ENCODE data around the gene PLEKHA7.

Gene PLEKHA7

DNA sequence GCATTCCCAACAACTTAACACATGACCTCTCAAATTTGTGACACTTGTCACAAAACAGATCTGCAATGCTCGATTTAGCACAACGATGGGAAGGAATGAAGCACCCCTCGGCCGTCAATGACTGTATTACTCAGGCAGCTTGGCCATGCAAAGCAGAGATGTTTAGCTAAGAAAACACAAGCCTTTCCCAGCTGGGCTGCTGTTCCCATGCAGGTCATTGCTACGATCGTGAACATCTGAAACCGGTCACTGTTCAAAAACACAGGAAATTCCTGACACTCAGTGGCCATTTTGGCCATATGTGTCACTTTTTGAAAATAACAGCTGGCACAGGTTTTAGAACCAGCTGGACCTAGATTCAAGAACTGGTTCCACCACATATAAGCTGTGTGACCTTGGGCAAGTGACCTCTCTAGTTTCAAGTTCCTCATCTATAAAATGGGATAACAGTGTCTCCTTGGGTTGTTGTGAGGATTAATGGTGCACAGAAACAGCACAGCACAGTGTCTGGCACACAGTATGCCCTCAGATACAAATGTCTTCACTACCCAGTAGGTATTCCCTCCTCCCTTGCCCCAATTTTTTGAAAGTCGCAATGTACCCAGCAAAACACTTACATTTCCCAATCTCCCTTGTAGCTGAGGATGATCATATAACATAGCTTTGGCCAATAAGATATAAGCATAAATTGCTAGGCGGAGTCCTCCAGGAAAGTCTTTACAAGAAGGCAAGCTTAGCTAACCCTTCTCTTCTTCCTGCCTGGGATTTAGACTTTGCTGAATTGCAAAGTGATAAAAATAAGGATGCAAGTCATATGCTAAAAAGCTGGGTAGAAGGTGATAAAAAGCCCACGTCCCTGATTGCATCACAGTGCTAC, 182.7 kb downstream of the PLEKHA7 start:
- no peak for DNase-seq

GRCh38 chr11:16827139-16827538, 187.1 kb downstream of the PLEKHA7 start:
- no peak for DNase-seq

DNA sequence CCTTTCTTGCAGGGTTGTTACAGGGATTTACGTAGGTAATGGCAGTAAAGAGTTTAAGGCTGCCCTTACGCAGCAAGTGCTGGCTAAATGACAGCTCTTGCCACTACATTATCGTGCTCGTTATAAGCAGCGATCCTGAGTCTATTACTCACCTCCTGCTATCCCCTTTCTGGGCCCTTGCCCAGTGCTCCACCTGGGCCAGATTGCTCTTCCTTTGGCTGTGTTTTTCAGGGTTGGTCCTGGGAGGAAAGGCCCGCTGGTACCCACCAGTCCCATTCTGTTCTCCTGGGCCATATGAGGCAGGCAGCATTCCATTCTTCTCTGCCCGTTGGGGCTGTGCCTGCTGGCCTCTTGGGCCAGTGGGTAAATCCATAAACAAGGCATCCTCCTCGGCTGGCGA, 188.2 kb downstream of the PLEKHA7 start:
- no peak for DNase-seq

GRCh38 chr11:16825101-16825500, 189.1 kb downstream of the PLEKHA7 start:
- DNase-seq, result no peak

GRCh38 chr11:16820324-16821092, 193.7 kb downstream of the PLEKHA7 start:
- DNase-seq, result peak; percentile 76

- DNase-seq, result no peak
Observed at GRCh38 chr11:16818284-16818683, 195.9 kb downstream of the PLEKHA7 start.

GRCh38 chr11:16817351-16817750, 196.9 kb downstream of the PLEKHA7 start:
- DNase-seq, result no peak

- no peak for DNase-seq
Observed at GRCh38 chr11:16816358-16817270, 197.6 kb downstream of the PLEKHA7 start.

GRCh38 chr11:16815047-16815767, 199.0 kb downstream of the PLEKHA7 start:
- no peak for DNase-seq

- no peak for DNase-seq
Observed at GRCh38 chr11:16814410-16815046, 199.7 kb downstream of the PLEKHA7 start.

- DNase-seq, result no peak
Observed at GRCh38 chr11:16813126-16813525, 201.1 kb downstream of the PLEKHA7 start.

DNA sequence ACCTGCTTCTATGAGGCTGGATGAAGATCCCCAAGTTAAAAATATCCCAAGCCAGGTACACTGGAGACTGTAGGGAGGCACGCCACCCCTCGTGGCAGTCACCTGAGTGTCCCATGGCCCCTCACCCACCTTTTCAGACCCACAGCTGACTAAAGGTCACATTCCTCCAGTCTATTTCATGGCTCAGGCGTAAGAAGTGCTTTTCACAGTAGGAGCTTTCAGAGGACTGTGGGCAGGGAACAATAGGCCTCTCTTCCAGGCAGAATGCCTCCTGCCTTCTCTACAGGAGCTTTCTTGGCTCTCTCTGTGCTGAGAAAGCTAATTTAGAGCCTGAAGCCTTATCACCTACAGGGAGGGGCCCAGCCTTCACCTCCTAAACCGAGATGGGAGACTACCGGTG, 201.9 kb downstream of the PLEKHA7 start:
- DNase-seq, result no peak

- no peak for DNase-seq
Observed at GRCh38 chr11:16811136-16812020, 202.8 kb downstream of the PLEKHA7 start.

- no peak for DNase-seq
Observed at GRCh38 chr11:16809886-16810668, 204.1 kb downstream of the PLEKHA7 start.

GRCh38 chr11:16807306-16807705, 206.9 kb downstream of the PLEKHA7 start:
- DNase-seq, result no peak

DNA sequence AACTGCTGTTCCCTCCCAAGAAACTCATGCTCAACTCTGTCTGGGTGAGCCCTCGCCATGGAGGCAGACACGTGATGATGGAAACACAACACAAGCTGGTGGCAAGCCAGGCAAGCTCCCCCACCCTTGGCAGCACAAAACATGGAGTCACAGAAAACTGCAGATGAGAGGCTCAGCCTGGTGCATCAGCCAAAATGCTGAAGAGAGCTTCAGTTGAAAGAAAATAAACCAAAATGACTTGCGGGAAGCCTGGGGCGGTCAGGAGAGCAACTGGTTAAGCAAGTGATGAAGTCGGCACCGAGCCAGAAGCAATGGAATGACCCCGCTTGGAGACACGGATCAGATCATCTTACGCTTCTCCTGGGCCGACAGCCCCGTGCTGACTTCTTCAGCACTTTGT, 207.4 kb downstream of the PLEKHA7 start:
- no peak for DNase-seq

DNA sequence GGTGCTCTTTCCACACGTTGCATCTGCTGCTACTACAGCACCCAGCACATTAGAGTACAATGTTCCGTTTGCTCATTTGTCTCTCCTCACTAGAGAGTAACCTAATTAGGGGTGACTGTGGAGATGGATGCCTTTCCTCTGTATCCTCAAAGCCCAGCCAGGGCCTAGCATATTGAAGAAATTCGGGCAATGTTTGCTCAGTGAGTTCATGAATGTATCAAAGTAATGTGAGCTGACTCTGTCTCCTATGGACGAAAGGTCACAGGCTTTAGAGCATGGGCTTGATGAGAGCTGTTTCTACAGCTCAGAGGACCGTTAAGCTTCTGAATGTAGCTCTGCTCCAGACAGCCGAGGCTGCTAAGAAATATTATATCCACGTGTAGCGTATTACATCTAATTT, 208.3 kb downstream of the PLEKHA7 start:
- no peak for DNase-seq

- no peak for DNase-seq
Observed at GRCh38 chr11:16804104-16804947, 209.9 kb downstream of the PLEKHA7 start.
